ENCODE results near the gene PIEZO1.

PIEZO1 gene

GRCh38 chr16:88719933-88720296 lies 65.1 kb downstream of the PIEZO1 start:
- peaks cover 63% of the 10 kb centered on the region for H3K36me3 ChIP-seq (ENCODE audit: insufficient read depth, low read length)
- 96% methylated on average over 19 of the region's 19 CpGs for WGBS
- H3K9ac ChIP-seq (ENCODE audit: low read depth, low read length): no peak overlapping the region
- no peak overlapping the region for H3K27ac ChIP-seq (ENCODE audit: low read depth, low read length)
- no peaks in the 10 kb centered on the region for H3K27me3 ChIP-seq (ENCODE audit: insufficient read depth, low read length)
- H3K9me3 ChIP-seq (ENCODE audit: insufficient read depth, low read depth, low read length): no peaks in the 10 kb centered on the region
- no peak overlapping the region for H3K4me3 ChIP-seq (ENCODE audit: low read length)
- no peaks in the 10 kb centered on the region for H3K4me1 ChIP-seq (ENCODE audit: insufficient read depth, low read length)

- WGBS: 96% methylated on average over 29 of the region's 29 CpGs
These were observed 65.6 kb downstream of the PIEZO1 start for GRCh38 chr16:88719267-88719932.

GRCh38 chr16:88718178-88718577 lies 66.8 kb downstream of the PIEZO1 start:
- no peak overlapping the region for H3K4me3 ChIP-seq (ENCODE audit: low read length)
- H3K27ac ChIP-seq (ENCODE audit: low read depth, low read length): no peak overlapping the region
- H3K36me3 ChIP-seq (ENCODE audit: insufficient read depth, low read length): peaks cover 63% of the 10 kb centered on the region
- H3K27me3 ChIP-seq (ENCODE audit: insufficient read depth, low read length): no peaks in the 10 kb centered on the region
- WGBS: 96% methylated on average over 11 of the region's 11 CpGs
- H3K9ac ChIP-seq (ENCODE audit: low read depth, low read length): no peak overlapping the region
- no peaks in the 10 kb centered on the region for H3K9me3 ChIP-seq (ENCODE audit: insufficient read depth, low read depth, low read length)
- no peaks in the 10 kb centered on the region for H3K4me1 ChIP-seq (ENCODE audit: insufficient read depth, low read length)

More at GRCh38 chr16:88719267-88719932, 65.6 kb downstream of the PIEZO1 start:
- Histone ChIP-seq H3K36me3 (ENCODE audit: insufficient read depth, low read length) (peaks cover 66% of the 10 kb centered on the region), H3K9ac (ENCODE audit: low read depth, low read length) (no peak overlapping the region), H3K4me3 (ENCODE audit: low read length) (no peak overlapping the region), H3K4me1 (ENCODE audit: insufficient read depth, low read length) (no peaks in the 10 kb centered on the region), H3K9me3 (ENCODE audit: insufficient read depth, low read depth, low read length) (no peaks in the 10 kb centered on the region), H3K27me3 (ENCODE audit: insufficient read depth, low read length) (no peaks in the 10 kb centered on the region), H3K27ac (ENCODE audit: low read depth, low read length) (no peak overlapping the region)

- no peak overlapping the region for H3K27ac ChIP-seq (ENCODE audit: low read depth, low read length)
- H3K9me3 ChIP-seq (ENCODE audit: insufficient read depth, low read depth, low read length): no peaks in the 10 kb centered on the region
- no peak overlapping the region for H3K4me3 ChIP-seq (ENCODE audit: low read length)
- H3K36me3 ChIP-seq (ENCODE audit: insufficient read depth, low read length): peaks cover 57% of the 10 kb centered on the region
- WGBS: 98% methylated on average over 21 of the region's 21 CpGs
- H3K9ac ChIP-seq (ENCODE audit: low read depth, low read length): no peak overlapping the region
- H3K4me1 ChIP-seq (ENCODE audit: insufficient read depth, low read length): no peaks in the 10 kb centered on the region
- no peaks in the 10 kb centered on the region for H3K27me3 ChIP-seq (ENCODE audit: insufficient read depth, low read length)
These were observed 68.4 kb downstream of the PIEZO1 start for GRCh38 chr16:88716601-88717001.

DNA sequence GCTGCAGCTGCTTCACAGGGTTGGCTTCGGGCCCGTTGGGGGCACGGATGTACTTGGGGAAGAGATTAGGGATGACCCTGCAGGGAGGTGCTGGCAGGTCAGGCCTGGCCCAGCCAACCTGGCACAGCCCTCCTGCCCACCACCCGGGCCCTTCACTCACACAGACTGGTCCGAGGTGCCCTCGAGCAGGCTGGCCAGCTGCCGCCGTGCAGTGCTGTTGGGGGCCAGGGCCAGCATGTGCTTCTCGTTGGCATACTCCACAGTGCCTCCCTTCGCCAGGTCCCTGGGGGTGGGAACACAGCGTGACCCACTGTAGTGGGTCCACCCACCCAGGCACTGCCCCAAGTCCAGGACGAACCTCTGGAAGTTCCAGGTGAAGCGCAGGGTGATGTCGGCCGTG lies 68.8 kb downstream of the PIEZO1 start:
- H3K27me3 ChIP-seq (ENCODE audit: insufficient read depth, low read length): no peaks in the 10 kb centered on the region
- no peak overlapping the region for H3K9ac ChIP-seq (ENCODE audit: low read depth, low read length)
- H3K9me3 ChIP-seq (ENCODE audit: insufficient read depth, low read depth, low read length): no peaks in the 10 kb centered on the region
- peaks cover 57% of the 10 kb centered on the region for H3K36me3 ChIP-seq (ENCODE audit: insufficient read depth, low read length)
- no peak overlapping the region for H3K4me3 ChIP-seq (ENCODE audit: low read length)
- no peak overlapping the region for H3K27ac ChIP-seq (ENCODE audit: low read depth, low read length)
- no peaks in the 10 kb centered on the region for H3K4me1 ChIP-seq (ENCODE audit: insufficient read depth, low read length)
- 95% methylated on average over 15 of the region's 15 CpGs for whole genome bisulfite sequencing

DNA sequence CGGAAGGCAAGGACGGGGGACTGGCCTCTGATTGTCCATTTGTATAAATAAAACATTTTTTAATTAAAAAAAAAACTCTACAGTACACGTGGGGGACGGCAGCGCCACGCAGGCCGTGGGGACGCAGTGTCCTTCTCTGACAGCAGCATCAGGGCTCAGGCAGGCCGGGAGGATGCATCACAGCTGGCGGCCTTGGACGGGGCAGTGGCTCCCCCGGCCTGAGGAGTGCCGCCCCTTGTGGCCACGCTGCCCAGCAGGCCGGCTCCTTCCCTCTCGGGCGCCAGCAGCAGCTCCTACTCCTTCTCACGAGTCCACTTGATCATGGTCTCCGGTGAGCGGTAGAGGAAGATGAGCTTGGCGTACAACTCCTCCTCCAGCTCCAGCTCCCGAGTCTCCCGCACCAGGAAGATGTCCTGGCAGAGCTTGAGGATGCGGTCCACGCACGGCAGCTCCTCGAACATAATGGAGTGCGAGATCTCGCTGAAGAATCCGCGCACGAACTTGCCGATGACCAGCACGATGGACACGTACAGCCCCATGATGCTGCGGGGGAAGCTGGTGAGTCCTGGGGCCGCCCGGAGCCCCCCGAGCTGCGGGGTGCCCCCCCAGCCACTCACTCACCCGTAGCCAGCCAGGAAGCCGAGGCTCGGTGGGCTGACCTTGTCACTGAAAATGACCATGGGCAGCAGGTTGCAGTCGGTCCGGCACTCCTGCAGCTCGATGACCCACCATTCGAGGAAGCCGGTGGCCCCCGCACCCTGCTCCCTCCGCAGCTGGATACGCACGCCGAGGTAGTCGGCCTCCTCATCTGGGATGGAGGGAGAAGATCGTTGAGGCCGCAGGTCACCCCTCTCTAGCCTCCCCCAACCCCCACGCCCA lies 69.5 kb downstream of the PIEZO1 start:
- Histone ChIP-seq H3K4me3 (ENCODE audit: low read length) (no peak overlapping the region), H3K27ac (ENCODE audit: low read depth, low read length) (no peak overlapping the region), H3K36me3 (ENCODE audit: insufficient read depth, low read length) (peaks cover 57% of the 10 kb centered on the region), H3K4me1 (ENCODE audit: insufficient read depth, low read length) (no peaks in the 10 kb centered on the region), H3K27me3 (ENCODE audit: insufficient read depth, low read length) (no peaks in the 10 kb centered on the region), H3K9me3 (ENCODE audit: insufficient read depth, low read depth, low read length) (no peaks in the 10 kb centered on the region), H3K9ac (ENCODE audit: low read depth, low read length) (no peak overlapping the region)
- 95% methylated on average over 54 of the region's 57 CpGs for WGBS

- Histone ChIP-seq H3K27me3 (ENCODE audit: insufficient read depth, low read length) (no peaks in the 10 kb centered on the region), H3K27ac (ENCODE audit: low read depth, low read length) (no peak overlapping the region), H3K4me3 (ENCODE audit: low read length) (no peak overlapping the region), H3K9me3 (ENCODE audit: insufficient read depth, low read depth, low read length) (no peaks in the 10 kb centered on the region), H3K4me1 (ENCODE audit: insufficient read depth, low read length) (no peaks in the 10 kb centered on the region), H3K9ac (ENCODE audit: low read depth, low read length) (no peak overlapping the region), H3K36me3 (ENCODE audit: insufficient read depth, low read length) (peaks cover 51% of the 10 kb centered on the region)
- WGBS: 94% methylated on average over 41 of the region's 42 CpGs
These were observed 70.4 kb downstream of the PIEZO1 start for GRCh38 chr16:88714420-88715302.

DNA sequence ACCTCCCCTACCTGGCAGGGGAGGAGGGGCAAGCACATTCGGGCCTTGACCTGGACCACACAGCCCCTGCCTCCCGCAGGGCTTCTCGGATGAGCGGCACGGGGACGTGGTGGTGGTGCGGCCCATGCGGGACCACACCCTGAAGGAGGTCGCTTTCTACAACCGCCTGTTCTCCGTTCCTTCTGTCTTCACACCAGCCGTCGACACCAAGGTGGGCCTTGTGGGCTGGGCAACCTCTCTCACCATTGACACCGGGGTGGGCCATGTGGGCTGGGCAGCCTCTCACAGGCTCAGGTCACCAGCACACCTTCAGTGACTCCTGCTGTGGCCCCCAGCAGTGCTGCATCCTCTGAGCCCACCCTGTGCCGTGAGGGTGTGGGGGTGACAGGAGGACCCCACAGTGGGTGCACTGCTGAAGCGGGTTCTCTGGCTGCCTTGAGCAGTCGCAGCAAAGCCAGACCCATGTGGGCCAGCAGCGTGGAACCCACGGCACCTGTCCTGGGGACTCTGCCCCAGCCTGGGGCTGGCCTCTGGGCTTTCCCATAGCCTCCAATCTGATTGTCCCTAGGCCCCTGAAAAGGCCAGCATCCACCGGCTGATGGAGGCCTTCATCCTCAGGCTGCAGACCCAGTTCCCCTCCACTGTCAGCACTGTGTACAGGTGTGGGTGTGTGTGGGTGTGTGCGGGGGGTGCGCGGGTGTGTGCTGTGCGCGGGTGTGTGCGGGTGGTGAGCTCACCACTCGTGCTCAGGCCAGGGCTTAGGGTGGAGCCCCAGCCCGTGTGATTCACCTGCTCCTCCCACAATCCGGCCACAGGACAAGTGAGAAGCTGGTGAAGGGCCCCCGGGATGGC lies 71.2 kb downstream of the PIEZO1 start:
- peaks cover 43% of the 10 kb centered on the region for H3K36me3 ChIP-seq (ENCODE audit: insufficient read depth, low read length)
- no peaks in the 10 kb centered on the region for H3K9me3 ChIP-seq (ENCODE audit: insufficient read depth, low read depth, low read length)
- H3K27ac ChIP-seq (ENCODE audit: low read depth, low read length): no peak overlapping the region
- no peak overlapping the region for H3K4me3 ChIP-seq (ENCODE audit: low read length)
- 91% methylated on average over 30 of the region's 30 CpGs for WGBS
- H3K4me1 ChIP-seq (ENCODE audit: insufficient read depth, low read length): no peaks in the 10 kb centered on the region
- no peak overlapping the region for H3K9ac ChIP-seq (ENCODE audit: low read depth, low read length)
- H3K27me3 ChIP-seq (ENCODE audit: insufficient read depth, low read length): no peaks in the 10 kb centered on the region

GRCh38 chr16:88713054-88713453 lies 72.0 kb downstream of the PIEZO1 start:
- peaks cover 37% of the 10 kb centered on the region for H3K36me3 ChIP-seq (ENCODE audit: insufficient read depth, low read length)
- WGBS: 90% methylated on average over 9 of the region's 15 CpGs
- H3K4me3 ChIP-seq (ENCODE audit: low read length): no peak overlapping the region

DNA sequence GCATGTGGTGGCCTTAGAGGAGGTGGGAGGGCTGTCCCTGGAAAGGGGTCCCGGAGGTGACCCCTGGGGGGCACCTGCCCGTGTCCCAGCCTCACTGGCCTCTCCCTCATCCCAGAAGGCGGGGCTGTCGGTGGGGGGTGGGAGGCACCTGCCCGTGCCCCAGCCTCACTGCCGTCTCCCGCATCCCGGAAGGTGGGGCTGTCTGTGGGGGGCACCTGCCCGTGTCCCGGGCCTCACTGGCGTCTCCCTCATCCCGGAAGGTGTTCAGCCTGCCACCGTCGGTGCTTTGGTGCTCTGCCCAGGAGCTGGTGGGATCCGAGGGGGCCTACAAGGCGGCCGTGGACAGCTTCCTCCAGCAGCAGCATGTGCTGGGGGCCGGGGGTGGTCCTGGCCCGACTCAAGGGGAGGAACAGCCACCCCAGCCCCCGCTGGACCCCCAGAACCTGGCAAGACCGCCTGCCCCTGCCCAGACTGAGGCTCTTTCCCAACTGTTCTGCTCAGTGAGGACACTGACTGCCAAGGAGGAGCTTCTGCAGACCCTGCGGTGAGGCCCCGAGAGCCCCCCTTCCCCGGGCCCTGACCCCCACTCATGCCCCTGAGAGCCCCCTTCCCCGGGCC lies 72.5 kb downstream of the PIEZO1 start:
- WGBS: 91% methylated on average over 24 of the region's 25 CpGs
- Histone ChIP-seq H3K36me3 (ENCODE audit: insufficient read depth, low read length) (peaks cover 32% of the 10 kb centered on the region), H3K4me1 (ENCODE audit: insufficient read depth, low read length) (no peaks in the 10 kb centered on the region), H3K27ac (ENCODE audit: low read depth, low read length) (no peak overlapping the region), H3K9ac (ENCODE audit: low read depth, low read length) (no peak overlapping the region), H3K9me3 (ENCODE audit: insufficient read depth, low read depth, low read length) (no peaks in the 10 kb centered on the region), H3K4me3 (ENCODE audit: low read length) (no peak overlapping the region), H3K27me3 (ENCODE audit: insufficient read depth, low read length) (no peaks in the 10 kb centered on the region)

More at GRCh38 chr16:88713054-88713453, 72.0 kb downstream of the PIEZO1 start:
- H3K27me3 ChIP-seq (ENCODE audit: insufficient read depth, low read length): no peaks in the 10 kb centered on the region
- H3K27ac ChIP-seq (ENCODE audit: low read depth, low read length): no peak overlapping the region
- no peaks in the 10 kb centered on the region for H3K9me3 ChIP-seq (ENCODE audit: insufficient read depth, low read depth, low read length)
- H3K4me1 ChIP-seq (ENCODE audit: insufficient read depth, low read length): no peaks in the 10 kb centered on the region
- no peak overlapping the region for H3K9ac ChIP-seq (ENCODE audit: low read depth, low read length)

All from HUES64 (cell line).